ENCODE data around the gene KCNK3. TPM values are rescaled to one million over a fixed set of nuclear protein-coding genes. Genes with fewer than 3 reads are reported as not detected.

The KCNK3 gene
- total RNA-seq, 1 donor from 2014 or later: 2.7 TPM

DNA sequence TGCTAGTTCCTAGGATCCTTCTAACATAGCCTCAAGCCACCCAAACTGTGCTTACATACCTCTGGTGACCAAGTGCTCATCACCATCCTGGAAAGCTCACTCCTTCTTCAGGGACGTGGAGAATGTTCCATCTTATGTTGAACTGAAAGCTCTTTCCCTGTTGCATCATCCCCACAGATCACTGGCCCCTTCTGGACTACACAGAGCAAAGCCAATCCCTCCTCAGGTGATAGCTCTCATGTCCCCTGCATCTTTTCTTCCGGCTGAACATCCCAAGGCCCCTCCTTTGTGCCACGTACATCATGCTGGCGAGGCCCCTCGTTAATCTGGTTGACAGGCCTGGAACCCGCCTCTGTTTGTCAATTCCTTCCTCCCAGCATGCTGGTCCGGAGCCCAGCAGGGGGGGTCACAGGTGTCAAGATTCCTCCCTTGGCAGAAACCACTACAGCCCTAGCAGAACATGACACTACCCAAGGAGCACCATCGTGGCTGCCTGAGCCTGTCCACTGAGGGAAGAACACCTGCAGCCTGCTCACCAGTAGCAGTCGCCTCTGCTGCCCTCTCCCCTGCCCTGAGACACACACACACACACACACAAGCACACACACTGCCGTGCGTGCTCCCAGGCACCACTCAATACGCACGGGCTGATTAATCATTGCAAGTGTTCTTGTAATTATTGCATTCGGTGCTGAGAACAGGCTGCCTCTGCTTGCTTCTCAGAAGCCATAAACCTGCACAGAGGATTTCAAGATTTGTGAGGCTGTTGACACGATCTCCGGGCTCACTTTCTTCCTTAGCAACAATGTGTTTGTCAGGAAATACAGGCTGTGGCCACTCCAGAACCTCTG lies 6.3 kb upstream of the KCNK3 start:
- TF ChIP-seq, protein P1, sequence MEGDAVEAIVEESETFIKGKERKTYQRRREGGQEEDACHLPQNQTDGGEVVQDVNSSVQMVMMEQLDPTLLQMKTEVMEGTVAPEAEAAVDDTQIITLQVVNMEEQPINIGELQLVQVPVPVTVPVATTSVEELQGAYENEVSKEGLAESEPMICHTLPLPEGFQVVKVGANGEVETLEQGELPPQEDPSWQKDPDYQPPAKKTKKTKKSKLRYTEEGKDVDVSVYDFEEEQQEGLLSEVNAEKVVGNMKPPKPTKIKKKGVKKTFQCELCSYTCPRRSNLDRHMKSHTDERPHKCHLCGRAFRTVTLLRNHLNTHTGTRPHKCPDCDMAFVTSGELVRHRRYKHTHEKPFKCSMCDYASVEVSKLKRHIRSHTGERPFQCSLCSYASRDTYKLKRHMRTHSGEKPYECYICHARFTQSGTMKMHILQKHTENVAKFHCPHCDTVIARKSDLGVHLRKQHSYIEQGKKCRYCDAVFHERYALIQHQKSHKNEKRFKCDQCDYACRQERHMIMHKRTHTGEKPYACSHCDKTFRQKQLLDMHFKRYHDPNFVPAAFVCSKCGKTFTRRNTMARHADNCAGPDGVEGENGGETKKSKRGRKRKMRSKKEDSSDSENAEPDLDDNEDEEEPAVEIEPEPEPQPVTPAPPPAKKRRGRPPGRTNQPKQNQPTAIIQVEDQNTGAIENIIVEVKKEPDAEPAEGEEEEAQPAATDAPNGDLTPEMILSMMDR (conservative IDR thresholded peaks at IDR 0.05): no peak
- peak overlapping the region; percentile 32 for H3K4me3 Mint-ChIP-seq
- peaks cover 32% of the 10 kb centered on the region for H3K27me3 Mint-ChIP-seq
- H3K4me1 Mint-ChIP-seq (ENCODE audit: unreplicated experiment): peaks cover 17% of the 10 kb centered on the region
- no peaks in the 10 kb centered on the region for H3K36me3 Mint-ChIP-seq
- H3K27ac Mint-ChIP-seq: peak overlapping the region; percentile 81
- DNase-seq (ENCODE audit: extremely low spot score, unreplicated experiment): no peak
- no peaks in the 10 kb centered on the region for H3K9me3 Mint-ChIP-seq

DNA sequence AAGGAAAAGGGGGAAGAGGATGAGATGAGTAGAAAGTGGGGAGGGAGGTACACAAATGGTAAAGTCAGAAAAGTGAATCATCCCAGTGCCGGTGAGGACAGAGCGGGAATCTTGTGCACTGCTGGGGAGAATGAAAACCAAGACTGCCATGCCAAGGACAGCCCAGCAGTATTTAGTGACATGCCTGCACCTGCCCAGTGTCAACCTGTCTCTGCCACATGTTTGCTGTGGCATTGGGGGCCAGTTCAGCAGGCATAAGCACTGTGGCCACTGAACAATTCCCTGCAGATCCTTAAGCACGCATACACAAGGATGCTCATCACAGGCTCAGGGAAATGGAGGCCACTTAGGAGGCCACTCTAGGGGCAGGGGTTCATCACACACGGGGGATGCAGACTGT lies 5.2 kb upstream of the KCNK3 start:
- Mint-ChIP-seq H3K4me3 (no peak overlapping the region), H3K27ac (peak overlapping the region; percentile 81), H3K9me3 (no peaks in the 10 kb centered on the region), H3K27me3 (peaks cover 36% of the 10 kb centered on the region), H3K4me1 (ENCODE audit: unreplicated experiment) (peaks cover 20% of the 10 kb centered on the region), H3K36me3 (no peaks in the 10 kb centered on the region)
- TF ChIP-seq, protein P1 (conservative IDR thresholded peaks at IDR 0.05): no peak
- no peak for DNase-seq (ENCODE audit: extremely low spot score, unreplicated experiment)

DNA sequence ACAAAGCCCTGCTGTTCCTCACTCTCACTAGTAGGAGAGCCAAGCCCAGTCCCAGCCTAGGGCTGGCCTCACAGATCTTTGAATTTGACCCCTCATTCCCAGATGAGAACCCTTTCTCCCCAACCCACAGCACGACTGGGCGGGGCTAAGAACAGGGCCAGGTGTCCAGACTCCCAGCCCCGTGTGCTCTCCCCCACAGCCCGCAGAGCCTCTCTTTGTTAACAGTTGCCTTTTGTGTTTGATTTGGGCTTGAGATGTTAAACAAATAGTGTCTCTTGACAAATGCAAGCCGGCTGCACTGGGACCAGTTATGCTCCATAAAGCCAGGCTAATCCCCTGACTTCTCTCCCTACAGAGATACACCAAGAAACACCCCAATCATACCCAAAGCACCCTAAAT lies 4.7 kb upstream of the KCNK3 start:
- Mint-ChIP-seq H3K9me3 (no peaks in the 10 kb centered on the region), H3K4me1 (ENCODE audit: unreplicated experiment) (peaks cover 21% of the 10 kb centered on the region), H3K27me3 (peaks cover 37% of the 10 kb centered on the region), H3K36me3 (no peaks in the 10 kb centered on the region), H3K27ac (peak overlapping the region; percentile 31), H3K4me3 (no peak overlapping the region)
- DNase-seq (ENCODE audit: extremely low spot score, unreplicated experiment): no peak
- TF ChIP-seq, protein P1 (conservative IDR thresholded peaks at IDR 0.05): no peak

DNA sequence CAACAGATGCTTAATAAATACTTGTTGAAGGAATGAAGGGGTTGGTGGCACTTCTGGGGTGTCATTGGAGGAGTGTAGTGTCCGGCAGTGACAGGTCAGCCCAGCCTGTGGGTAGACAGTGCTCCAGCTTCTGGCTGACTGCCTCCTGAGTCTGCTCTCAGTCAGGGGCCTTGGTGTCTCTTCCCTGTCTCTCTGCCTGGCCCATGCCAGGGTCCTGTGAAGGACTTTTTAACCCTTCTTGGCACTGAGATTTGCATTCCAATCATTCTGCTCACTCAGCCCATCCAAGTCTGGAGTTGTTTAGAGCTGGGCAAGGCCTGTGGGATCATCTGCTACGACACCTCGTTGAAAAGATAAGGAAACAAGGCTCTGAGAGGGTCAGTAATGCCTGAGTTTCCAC lies 1.4 kb upstream of the KCNK3 start:
- Mint-ChIP-seq H3K36me3 (no peaks in the 10 kb centered on the region), H3K9me3 (no peaks in the 10 kb centered on the region), H3K27me3 (peaks cover 60% of the 10 kb centered on the region), H3K4me1 (ENCODE audit: unreplicated experiment) (peaks cover 16% of the 10 kb centered on the region), H3K27ac (no peak overlapping the region), H3K4me3 (no peak overlapping the region)
- no peak for DNase-seq (ENCODE audit: extremely low spot score, unreplicated experiment)
- TF ChIP-seq, protein P1 (conservative IDR thresholded peaks at IDR 0.05): no peak

DNA sequence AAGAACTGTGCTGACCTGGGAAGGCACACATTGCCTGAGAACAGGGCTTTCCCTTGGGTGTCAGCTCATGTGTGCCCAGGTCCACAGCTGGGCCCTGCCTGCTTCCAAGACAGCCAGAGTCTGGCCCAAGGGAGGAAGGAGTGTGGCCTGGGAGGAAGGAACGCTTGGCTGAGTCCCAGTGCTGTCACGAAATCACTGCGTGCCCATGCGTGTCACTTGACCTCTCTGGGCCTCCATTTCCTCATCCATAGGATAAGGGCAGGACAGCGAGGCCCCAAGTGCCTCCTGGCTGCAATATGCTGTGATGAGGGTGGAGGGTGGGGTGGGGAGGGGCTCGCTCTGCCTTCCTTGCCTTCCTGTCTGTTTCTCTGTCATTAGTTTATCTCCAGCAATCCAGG lies 642 bp upstream of the KCNK3 start:
- Mint-ChIP-seq H3K4me3 (peak overlapping the region; percentile 83), H3K4me1 (ENCODE audit: unreplicated experiment) (peaks cover 9% of the 10 kb centered on the region), H3K27me3 (peaks cover 60% of the 10 kb centered on the region), H3K36me3 (no peaks in the 10 kb centered on the region), H3K27ac (peak overlapping the region; percentile 78), H3K9me3 (no peaks in the 10 kb centered on the region)
- TF ChIP-seq, protein P1 (conservative IDR thresholded peaks at IDR 0.05): no peak
- DNase-seq (ENCODE audit: extremely low spot score, unreplicated experiment): no peak

All from type B pancreatic cell (in vitro differentiated cells).